ENCODE data around the gene IFT20.

Gene IFT20

DNA sequence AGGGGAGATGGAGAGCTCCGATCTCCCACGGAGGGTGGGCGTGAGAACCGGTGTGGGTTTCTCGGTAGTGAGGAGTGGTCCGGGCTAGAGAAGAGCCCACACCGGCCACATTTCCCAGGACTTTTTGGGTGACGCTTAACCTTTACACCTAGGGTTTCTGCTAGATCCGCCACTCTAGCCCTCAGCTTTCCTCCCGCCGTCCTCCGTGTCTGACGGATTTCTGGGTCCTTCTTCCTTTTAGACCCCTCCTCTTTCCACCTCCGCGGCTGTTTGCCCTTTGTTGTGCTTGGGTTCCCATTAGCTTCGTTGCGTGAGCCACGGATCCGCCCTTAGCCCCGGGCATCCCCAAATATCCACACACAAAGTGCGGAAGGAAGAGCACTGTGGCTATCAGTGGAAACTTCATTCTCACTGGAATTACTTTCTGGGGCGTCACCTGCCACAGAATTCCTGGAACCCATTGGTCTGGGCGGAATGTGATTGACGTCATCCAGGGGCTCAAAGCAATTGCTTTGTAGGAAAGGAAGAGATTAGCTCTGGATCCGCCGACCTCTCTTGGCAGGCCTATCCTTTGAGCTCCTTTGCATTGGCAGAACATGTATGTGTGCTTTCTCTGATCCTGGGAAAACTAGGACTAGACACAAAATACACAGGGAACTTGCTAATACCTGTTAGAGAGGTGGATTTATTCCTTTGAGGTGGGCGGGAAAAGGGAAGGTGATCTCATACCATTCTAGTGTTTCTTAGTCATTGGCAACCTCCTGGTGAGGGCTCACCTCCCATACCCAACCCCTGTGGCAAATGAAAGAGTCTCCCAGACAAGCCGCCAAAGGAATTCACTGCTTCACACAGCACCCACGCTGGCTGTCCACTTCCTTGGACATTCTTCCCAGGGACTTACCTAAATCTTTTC is 943 bp upstream of the IFT20 start:
- peak in 1 of 3 experiments; percentile 29 for DNase-seq (ENCODE audit: low read depth in 3 of 3)

GRCh38 chr17:28334666-28335200 is 539 bp downstream of the IFT20 start:
- DNase-seq (ENCODE audit: low read depth in 3 of 3) = no peak

DNA sequence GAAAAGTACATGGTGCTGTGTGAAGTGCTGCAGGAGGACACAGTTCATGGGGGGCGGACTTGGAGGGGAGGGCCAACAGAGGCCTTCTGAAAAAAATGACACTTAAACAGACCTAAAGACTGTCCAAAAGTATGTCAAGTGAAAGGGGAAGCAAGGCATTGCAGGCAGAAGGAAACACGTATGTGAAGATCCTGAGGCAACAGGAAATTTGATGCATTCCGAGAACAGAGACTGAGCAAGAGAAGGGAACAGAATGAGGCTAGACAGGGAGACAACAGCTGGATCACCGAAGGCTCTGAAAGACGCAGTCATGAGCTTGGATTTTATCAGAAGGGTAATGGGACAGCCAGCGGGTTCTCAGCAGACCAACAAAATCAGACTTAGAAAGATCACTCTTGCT is 1.1 kb downstream of the IFT20 start:
- DNase-seq (ENCODE audit: low read depth in 3 of 3) = no peak

GRCh38 chr17:28333083-28333746 is 2.1 kb downstream of the IFT20 start:
- no peak for DNase-seq (ENCODE audit: low read depth in 3 of 3)

DNA sequence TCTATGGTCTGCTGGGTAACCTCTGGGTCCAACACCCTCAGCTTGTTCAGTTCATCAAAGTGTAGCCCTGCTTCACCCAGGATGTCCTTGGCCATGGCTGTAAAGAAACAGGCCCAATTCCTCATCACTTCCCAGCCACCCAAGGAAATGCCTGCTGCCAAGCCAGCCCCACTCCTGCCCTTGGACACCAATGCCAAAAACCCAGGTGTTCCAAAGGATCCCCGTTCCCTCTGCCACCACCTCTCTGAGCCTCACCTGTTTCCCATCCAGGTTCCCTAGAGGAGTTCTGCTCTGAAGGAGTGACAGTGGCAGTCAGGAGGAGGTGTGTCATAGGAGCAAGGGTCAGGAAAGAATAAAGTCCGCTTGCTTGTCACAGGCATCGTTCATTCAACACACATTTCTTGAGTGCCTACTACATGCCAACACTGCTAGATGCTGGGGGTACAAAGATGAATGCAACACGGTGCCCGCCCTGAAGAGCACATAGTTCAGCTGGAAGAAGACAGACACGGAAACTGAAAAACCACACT is 3.3 kb downstream of the IFT20 start:
- DNase-seq (ENCODE audit: low read depth in 3 of 3) = no peak

DNA sequence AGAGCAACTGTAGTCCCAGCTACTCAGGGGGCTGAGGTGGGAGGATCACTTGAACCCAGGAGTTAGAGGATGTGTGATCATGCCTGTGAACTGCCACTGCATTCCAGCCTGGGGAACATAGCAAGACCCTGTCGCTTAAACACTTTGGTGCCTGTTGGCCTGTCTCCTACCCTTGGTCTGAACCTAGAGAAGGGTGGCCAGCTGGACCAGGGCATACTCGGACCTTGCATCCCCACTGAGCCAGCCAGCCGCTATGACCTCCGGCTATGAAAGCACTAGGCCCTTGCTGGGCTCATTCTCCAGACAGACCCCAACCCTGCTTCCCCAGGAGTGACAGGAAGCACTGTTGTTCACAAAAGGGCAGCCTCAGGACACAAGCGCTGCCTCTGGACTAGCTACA is 4.6 kb downstream of the IFT20 start:
- no peak for DNase-seq (ENCODE audit: low read depth in 3 of 3)

- no peak for DNase-seq (ENCODE audit: low read depth in 3 of 3)
These were observed 6.9 kb downstream of the IFT20 start for GRCh38 chr17:28328325-28328724.

- no peak for DNase-seq (ENCODE audit: low read depth in 3 of 3)
These were observed 7.6 kb downstream of the IFT20 start for GRCh38 chr17:28327709-28328108.

GRCh38 chr17:28327031-28327607 is 8.2 kb downstream of the IFT20 start:
- no peak for DNase-seq (ENCODE audit: low read depth in 3 of 3)

DNA sequence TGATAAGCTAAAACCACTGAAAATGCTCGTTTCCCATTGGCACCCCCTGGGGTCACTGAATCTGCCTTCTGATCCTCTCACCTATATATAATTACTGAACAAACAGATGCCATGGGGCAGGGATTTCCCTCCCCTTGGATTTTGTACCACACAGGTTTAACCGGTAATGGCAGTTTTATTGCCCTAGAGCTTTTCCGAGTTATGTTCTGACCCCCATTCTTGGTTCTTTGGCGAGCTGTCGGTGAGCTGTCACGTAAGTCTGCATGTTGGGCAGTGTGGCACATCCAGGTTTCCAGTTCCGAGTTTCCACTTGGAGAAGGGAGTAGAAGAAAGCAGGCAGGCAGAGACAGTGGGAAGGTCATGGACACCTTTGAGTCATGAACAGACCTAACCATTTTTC is 9.2 kb downstream of the IFT20 start:
- no peak for DNase-seq (ENCODE audit: low read depth in 3 of 3)

- DNase-seq (ENCODE audit: low read depth in 3 of 3) = no peak
These were observed 10.1 kb downstream of the IFT20 start for GRCh38 chr17:28325211-28325610.

DNA sequence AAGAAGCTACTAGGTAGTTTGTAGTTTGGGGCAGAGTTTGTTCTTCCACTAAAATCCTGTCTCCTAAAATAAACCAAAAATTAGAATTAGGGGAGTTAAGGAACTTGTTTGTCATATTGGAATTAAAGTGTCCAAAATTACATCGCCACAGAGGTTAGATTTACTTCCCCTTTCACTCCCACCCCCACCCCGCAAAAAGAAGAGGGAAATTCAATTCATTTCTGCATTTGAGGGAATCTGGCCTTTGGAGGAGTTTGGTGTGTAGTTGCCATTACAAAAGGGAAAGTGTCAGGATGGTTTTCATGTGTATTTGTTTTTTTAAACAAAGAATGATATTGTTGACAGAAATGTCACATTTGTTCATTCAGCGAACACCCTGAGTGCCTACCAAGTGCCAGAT is 10.5 kb downstream of the IFT20 start:
- no peak for DNase-seq (ENCODE audit: low read depth in 3 of 3)

DNA sequence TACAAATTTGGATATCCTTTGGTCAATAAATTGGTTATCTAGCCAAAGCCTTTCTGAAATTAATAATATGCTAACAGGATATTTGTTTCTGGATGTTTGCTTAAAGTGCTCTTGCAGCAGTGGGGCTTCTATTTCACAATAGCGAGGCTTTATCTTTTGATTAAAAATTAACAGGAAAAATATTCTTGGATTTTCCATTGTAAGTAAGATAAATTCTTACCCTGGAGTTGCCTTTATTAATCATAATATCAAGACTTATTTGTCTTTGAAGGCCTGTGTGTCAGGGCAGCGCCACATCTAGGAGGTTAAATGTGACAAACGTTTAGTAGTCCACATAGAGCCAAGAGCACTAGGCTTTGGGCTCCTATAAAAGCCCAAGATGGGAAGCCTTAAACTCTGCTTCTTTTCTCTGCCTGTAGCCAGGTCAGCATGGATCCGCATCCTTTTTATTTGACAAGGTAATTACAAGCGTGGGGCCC is 11.0 kb downstream of the IFT20 start:
- no peak for DNase-seq (ENCODE audit: low read depth in 3 of 3)

- DNase-seq (ENCODE audit: low read depth in 3 of 3) = no peak
These were observed 14.8 kb downstream of the IFT20 start for GRCh38 chr17:28320215-28321061.

DNA sequence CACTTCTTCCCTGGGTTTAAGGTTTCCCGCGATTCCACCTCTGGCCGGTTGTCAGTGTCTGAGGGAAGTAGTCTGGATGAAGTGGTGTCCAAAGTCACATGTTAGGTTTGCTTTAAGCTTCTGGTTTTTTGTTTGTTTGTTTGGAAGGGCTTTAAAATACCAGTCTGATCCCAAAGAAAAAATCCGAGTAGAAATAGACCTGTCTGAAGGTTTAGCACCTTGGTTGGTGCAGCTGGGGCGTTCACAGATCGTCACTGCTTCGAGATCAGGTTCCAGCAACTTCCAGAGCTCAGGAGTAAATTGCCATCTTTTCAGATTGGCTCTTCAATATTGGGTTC is 15.7 kb downstream of the IFT20 start:
- no peak for DNase-seq (ENCODE audit: low read depth in 3 of 3)

DNA sequence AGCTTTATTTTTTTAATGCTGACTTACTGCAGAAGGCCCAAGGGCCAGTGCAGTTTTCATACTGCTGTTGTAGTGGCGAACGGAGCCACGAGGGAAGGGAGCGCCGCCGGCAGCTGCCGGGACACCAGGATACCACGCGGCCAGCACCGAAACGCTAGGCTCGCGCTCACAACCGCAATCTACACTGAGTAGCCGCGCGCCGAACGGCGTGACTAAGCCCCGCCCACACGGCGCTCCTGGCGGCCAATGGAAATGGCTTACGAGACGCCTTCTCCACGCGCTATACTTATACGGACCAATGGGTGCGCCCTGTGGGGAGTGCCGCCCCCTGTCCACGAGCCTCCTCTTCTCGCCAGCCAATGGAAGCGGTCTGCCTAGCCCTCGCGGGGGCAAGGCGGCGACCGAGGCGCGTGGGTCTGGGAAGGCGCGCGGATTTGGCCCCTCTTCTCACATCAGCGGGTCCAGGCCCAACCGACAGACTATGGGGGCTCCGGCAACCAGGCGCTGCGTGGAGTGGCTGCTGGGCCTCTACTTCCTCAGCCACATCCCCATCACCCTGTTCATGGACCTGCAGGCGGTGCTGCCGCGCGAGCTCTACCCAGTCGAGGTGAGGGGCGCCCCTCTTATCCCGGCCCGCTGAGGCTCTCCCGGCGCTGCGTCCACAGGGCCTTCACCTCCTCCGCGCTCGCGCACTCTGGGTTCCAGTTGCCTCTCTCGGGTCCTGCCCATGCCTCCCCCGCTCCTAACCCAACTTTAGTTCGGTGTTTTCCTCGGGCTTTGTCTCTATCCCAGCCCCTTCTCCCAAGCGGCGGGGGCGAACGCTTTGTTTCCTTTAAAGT is 16.3 kb downstream of the IFT20 start, which contains the start of gene TMEM97:
Gene TMEM97, plus strand, starts transcription at position 442 of the 839 bp plus-strand sequence. Its CDS starts 40 bp downstream, at position 482.
- peak; percentile 90 to 97 (median 94) for DNase-seq (ENCODE audit: low read depth in 3 of 3)

DNA sequence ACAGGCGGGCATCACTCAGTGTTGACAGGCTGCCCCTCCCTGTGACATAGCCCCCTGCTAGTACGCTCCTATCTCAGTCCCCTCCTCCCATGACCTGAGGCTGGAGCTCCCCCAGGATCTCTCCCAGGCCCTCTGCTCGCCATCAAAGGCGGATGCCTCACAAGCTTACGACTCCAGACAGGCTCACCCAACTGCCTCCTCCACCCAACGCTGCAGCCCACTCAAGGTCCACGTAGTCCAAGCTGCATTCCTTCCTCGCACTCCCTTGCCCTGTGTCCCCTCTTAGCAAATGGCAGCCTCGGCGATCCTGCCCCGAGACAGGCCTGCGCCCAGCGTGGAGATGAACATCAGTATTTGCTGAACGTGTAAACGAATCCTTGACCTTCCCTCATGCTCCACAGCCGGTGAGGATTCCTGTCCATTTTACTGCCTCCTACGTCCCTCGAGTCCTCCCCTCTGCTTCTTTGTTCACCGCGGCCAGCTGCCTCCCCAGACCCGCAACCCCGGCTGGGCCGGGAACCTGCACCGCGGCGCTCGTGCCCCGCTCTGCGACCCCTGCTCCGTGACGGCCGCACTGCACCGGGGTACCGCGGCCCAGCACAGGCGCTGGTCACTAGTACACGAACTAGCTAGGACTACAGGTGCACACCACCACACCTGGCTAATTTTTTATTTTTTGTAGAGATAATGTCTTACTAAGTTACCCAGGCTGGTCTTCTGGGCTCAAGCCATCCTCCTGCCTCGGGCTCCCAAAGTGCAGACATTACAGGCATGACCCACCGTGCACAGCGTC is 17.1 kb downstream of the IFT20 start:
- DNase-seq (ENCODE audit: low read depth in 3 of 3) = peak in 1 of 3 experiments; percentile 6

- no peak for DNase-seq (ENCODE audit: low read depth in 3 of 3)
These were observed 17.9 kb downstream of the IFT20 start for GRCh38 chr17:28317099-28317965.

All from stimulated activated CD4-positive, alpha-beta T cell treated with anti-CD3 and anti-CD28 coated beads, TNF-alpha, amount 100 ng/mL, for 24 hours (primary cell).